Myocyte (in vitro differentiated cells): ENCODE measurements around the gene LYPD6B. TPM values are rescaled to one million over a fixed set of nuclear protein-coding genes. Genes with fewer than 3 reads are reported as not detected.

Experiments used
- DNase-seq: peaks from one replicate; pipeline ENCODE4 v3.0.0-alpha.2; 2012; ENCODE audit warnings: low read depth
- total RNA-seq: library from RNA; depleted of rRNA; stranded (reverse); fragments of >200 nt; gene quantifications from 2 replicates; pipeline ENCODE4 v1.2.3, GENCODE V29; 2014

LYPD6B gene
- total RNA-seq, 1 donor from 2014 or later, result 1.7 TPM

GRCh38 chr2:149009576-149010461 lies 28.7 kb upstream of the LYPD6B start:
- DNase-seq, result no peak

GRCh38 chr2:149012545-149012944 lies 26.0 kb upstream of the LYPD6B start:
- DNase-seq, result no peak

- no peak for DNase-seq
Measured at GRCh38 chr2:149015501-149015900, 23.0 kb upstream of the LYPD6B start.

- no peak for DNase-seq
Measured at GRCh38 chr2:149015926-149016563, 22.5 kb upstream of the LYPD6B start.

- peak; percentile 86 for DNase-seq
Measured at GRCh38 chr2:149017116-149017985, 21.1 kb upstream of the LYPD6B start.

GRCh38 chr2:149018981-149019380 lies 19.5 kb upstream of the LYPD6B start:
- peak; percentile 51 for DNase-seq

GRCh38 chr2:149019768-149020167 lies 18.7 kb upstream of the LYPD6B start:
- no peak for DNase-seq

- no peak for DNase-seq
Measured at GRCh38 chr2:149020432-149020851, 18.1 kb upstream of the LYPD6B start.

- DNase-seq, result no peak
Measured at GRCh38 chr2:149021271-149021719, 17.2 kb upstream of the LYPD6B start.

GRCh38 chr2:149021761-149022160 lies 16.7 kb upstream of the LYPD6B start:
- no peak for DNase-seq

- no peak for DNase-seq
Measured at GRCh38 chr2:149023091-149023490, 15.4 kb upstream of the LYPD6B start.

GRCh38 chr2:149027590-149028250 lies 10.8 kb upstream of the LYPD6B start:
- no peak for DNase-seq

- DNase-seq, result no peak
Measured at GRCh38 chr2:149028377-149028776, 10.1 kb upstream of the LYPD6B start.

GRCh38 chr2:149028891-149029290 lies 9.6 kb upstream of the LYPD6B start:
- DNase-seq, result no peak

- DNase-seq, result no peak
Measured at GRCh38 chr2:149029307-149029965, 9.1 kb upstream of the LYPD6B start.

GRCh38 chr2:149031396-149031795 lies 7.1 kb upstream of the LYPD6B start:
- DNase-seq, result no peak

GRCh38 chr2:149033716-149034115 lies 4.8 kb upstream of the LYPD6B start:
- DNase-seq, result no peak

GRCh38 chr2:149034406-149034805 lies 4.1 kb upstream of the LYPD6B start:
- no peak for DNase-seq

GRCh38 chr2:149036507-149037293 lies 1.8 kb upstream of the LYPD6B start:
- DNase-seq, result no peak

- DNase-seq, result no peak
Measured at GRCh38 chr2:149037851-149038250, 648 bp upstream of the LYPD6B start.
